WERI-Rb-1 (cell line): ENCODE data around the gene SLC13A3.

Experiments used
- DNase-seq: peaks from one replicate; pipeline ENCODE4 v3.0.0-alpha.2; 2020
- H3K27ac ChIP-seq: fragments of 250-450 bp; sonication (Bioruptor Pico); 2 replicates; pipeline ENCODE4 v1.5.1; 2020; ENCODE audit warnings: mild to moderate bottlenecking, moderate library complexity
- H3K27me3 ChIP-seq: fragments of 250-450 bp; sonication (Bioruptor Pico); 2 replicates; pipeline ENCODE4 v1.5.1; 2021; ENCODE audit warnings: mild to moderate bottlenecking, low read depth, moderate library complexity; ENCODE audit not compliant: insufficient read depth, severe bottlenecking
- H3K36me3 ChIP-seq: fragments of 250-450 bp; sonication (Bioruptor Pico); 2 replicates; pipeline ENCODE4 v1.5.1; 2020; ENCODE audit warnings: mild to moderate bottlenecking, moderate library complexity
- H3K4me3 ChIP-seq: 2 replicates; pipeline ENCODE4 v1.5.1; 2011; ENCODE audit warnings: low read depth, mild to moderate bottlenecking, control low read depth, low read length
- H3K9me3 ChIP-seq: fragments of 250-450 bp; sonication (Bioruptor Pico); 2 replicates; pipeline ENCODE4 v1.5.1; 2021; ENCODE audit warnings: mild to moderate bottlenecking, moderate library complexity; ENCODE audit not compliant: severe bottlenecking
- TF ChIP-seq, protein P1 (sequence below): IDR thresholded peaks from 2 replicates; pipeline ENCODE4 v1.5.1; 2011; ENCODE audit warnings: low read depth, mild to moderate bottlenecking, control low read depth, inconsistent platforms, low read length

SLC13A3 gene

DNA sequence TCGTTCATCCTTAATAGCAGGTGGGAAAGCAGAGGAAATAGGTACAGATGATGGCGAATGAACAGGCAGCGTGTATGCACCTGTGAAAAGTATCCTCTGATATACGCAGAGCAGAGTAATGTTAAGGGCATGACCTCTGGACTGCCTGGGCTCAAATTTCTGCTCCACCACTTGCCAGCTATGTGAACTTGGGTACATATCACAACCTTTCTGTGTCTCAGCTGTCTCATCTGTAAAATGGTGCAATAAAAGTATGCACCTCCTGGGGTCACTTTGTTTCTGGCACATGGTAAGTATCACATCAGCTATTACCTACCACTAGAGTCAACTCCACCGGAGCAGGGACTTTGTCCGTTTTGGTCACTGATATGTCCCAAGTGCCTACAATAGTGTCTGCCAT is 103.3 kb downstream of the SLC13A3 start:
- Histone ChIP-seq H3K4me3 (no peak overlapping the region), H3K27ac (no peak overlapping the region), H3K27me3 (no peaks in the 10 kb centered on the region), H3K9me3 (no peaks in the 10 kb centered on the region), H3K36me3 (no peaks in the 10 kb centered on the region)
- DNase-seq = no peak
- TF ChIP-seq, protein P1, sequence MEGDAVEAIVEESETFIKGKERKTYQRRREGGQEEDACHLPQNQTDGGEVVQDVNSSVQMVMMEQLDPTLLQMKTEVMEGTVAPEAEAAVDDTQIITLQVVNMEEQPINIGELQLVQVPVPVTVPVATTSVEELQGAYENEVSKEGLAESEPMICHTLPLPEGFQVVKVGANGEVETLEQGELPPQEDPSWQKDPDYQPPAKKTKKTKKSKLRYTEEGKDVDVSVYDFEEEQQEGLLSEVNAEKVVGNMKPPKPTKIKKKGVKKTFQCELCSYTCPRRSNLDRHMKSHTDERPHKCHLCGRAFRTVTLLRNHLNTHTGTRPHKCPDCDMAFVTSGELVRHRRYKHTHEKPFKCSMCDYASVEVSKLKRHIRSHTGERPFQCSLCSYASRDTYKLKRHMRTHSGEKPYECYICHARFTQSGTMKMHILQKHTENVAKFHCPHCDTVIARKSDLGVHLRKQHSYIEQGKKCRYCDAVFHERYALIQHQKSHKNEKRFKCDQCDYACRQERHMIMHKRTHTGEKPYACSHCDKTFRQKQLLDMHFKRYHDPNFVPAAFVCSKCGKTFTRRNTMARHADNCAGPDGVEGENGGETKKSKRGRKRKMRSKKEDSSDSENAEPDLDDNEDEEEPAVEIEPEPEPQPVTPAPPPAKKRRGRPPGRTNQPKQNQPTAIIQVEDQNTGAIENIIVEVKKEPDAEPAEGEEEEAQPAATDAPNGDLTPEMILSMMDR = no peak

DNA sequence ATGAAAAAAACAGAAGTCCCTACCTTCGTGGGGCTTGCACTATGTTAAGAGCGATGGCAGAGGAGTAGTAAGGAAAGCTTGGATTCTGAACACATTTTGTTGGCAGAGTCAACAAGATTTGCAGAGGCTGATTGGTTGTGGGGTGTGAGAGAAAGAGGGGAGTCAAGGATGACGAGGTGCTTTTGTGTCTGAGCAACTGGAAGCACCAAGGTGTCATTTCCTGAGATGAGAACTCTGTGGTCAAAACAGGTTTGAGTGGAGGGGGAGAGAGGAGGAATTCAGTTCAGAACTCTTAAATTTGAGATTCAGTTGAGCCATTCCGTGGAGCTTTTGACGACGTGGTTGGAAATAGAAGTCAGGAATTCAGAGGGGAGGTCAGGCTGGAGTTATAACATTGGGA is 104.3 kb downstream of the SLC13A3 start:
- H3K4me3 ChIP-seq = no peak overlapping the region
- H3K27ac ChIP-seq = no peak overlapping the region
- no peaks in the 10 kb centered on the region for H3K9me3 ChIP-seq
- no peaks in the 10 kb centered on the region for H3K27me3 ChIP-seq
- no peaks in the 10 kb centered on the region for H3K36me3 ChIP-seq
- DNase-seq = no peak
- TF ChIP-seq, protein P1 = no peak

DNA sequence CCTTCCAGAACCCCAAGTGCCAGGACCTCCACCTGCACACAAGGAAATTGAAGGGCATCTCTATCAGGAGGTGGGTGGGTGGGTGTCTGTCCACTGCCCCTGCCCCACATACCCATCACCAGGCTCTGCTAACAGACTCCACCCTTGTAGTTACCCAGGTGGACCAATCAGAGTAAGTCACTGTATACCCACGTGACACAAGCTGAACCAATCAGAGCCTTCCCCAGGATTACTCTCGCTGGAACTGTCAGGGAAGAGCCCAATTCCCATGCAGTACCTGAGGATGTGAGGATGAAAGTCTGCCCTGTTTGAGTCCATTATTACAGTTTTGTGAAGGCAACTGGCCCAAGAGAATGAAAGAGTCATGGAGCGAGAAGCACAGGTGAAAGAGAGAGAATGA is 105.0 kb downstream of the SLC13A3 start:
- Histone ChIP-seq H3K36me3 (no peaks in the 10 kb centered on the region), H3K27me3 (no peaks in the 10 kb centered on the region), H3K27ac (no peak overlapping the region), H3K9me3 (no peaks in the 10 kb centered on the region), H3K4me3 (no peak overlapping the region)
- no peak for DNase-seq
- TF ChIP-seq, protein P1 = no peak

DNA sequence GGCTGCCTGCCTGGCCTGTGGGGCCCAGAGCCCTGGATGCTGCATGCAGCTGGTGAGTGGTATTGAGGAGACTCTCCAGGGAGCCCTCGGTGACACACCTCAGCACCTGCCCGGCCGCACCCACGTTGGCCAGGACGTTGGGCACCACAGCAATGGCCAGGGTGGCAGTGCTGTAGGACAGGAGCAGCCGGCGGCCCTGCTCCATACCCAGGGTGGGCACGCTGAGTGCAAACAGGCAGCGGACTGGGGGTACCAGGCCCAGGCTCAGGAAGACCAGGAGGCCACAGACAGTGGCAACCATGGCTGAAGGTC is 105.5 kb downstream of the SLC13A3 start:
- Histone ChIP-seq H3K27me3 (no peaks in the 10 kb centered on the region), H3K36me3 (no peaks in the 10 kb centered on the region), H3K4me3 (no peak overlapping the region), H3K27ac (no peak overlapping the region), H3K9me3 (no peaks in the 10 kb centered on the region)
- TF ChIP-seq, protein P1 = no peak
- DNase-seq = no peak

DNA sequence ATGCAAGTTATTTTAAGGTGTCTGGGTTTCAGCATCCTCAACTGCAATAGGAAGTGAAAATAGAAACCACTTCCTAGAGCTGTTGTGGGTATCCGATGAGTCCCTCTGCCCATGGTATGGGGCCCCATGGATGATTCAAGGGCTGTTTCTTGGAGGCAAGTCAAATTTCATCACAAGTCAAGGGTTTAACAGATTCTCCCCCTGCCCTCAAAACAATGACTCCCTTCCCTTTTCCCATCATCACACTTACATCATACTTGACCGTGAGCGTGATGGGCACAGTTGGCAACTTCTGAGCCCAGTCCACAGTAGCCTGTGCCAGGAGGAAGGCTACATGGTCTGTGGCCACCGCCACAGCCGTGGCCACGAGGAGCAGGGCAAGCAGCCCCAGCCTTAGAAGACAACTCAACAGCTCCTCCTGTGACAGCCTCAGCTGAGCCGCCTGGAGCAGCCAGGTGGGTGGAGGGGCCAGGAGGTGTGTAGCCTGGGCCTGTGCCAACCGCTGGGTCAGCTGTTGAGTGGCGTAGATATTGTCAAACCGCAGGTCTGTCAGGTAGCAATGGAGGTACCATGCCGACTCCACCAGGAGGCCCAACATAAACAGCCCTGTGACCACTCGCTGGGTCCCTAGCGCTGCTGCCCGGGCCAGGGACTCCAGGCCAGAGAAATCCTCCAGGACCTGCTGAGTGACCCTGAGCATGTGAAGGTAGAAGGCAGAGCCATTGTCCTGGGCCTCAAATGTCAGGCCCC is 106.0 kb downstream of the SLC13A3 start:
- no peaks in the 10 kb centered on the region for H3K9me3 ChIP-seq

DNA sequence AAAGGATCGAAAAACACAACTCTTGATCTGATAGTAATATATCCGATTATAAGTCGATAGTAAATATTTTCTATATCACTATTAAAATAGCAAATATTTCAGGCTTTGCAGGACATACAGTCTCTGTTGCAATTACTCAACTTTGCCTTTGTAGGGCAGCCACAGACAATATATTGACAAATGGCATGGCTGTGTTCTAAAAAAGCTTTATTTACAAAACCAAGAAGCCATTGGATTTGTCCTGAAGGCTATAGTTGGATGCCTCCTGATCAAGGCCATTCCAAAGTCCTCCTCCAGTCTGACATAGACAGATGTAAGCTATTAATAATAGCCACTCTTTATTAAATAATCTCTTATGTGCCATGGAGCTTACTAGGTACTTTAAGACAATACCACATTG is 106.7 kb downstream of the SLC13A3 start:
- no peaks in the 10 kb centered on the region for H3K9me3 ChIP-seq
- H3K4me3 ChIP-seq = no peak overlapping the region
- H3K36me3 ChIP-seq = no peaks in the 10 kb centered on the region
- DNase-seq = no peak
- H3K27ac ChIP-seq = no peak overlapping the region
- TF ChIP-seq, protein P1 = no peak
- H3K27me3 ChIP-seq = no peaks in the 10 kb centered on the region

More for the DNA sequence above, 106.0 kb downstream of the SLC13A3 start:
- Histone ChIP-seq H3K4me3 (no peak overlapping the region), H3K36me3 (no peaks in the 10 kb centered on the region), H3K27me3 (no peaks in the 10 kb centered on the region), H3K27ac (no peak overlapping the region)
- DNase-seq = no peak
- TF ChIP-seq, protein P1 = no peak
